NK-92 (cell line): ENCODE measurements around the gene B2M.
"Not testable (repeated sequence)": the region's sequence is repeated elsewhere in the genome, so short reads cannot be mapped to it uniquely, and the experiment has no call there.

ENCODE experiments used
- DNase-seq: peaks from one replicate; lab custom pipeline; 2025; ENCODE audit not compliant: unreplicated experiment; lab: John Stamatoyannopoulos, UW

B2M gene

GRCh38 chr15:44720460-44721176, 9.3 kb downstream of the B2M start:
- no peak for DNase-seq

GRCh38 chr15:44722011-44722410, 10.7 kb downstream of the B2M start:
- DNase-seq, result no peak

- DNase-seq, result no peak
These were observed 14.8 kb downstream of the B2M start for GRCh38 chr15:44726136-44726535.

- no peak for DNase-seq
These were observed 15.5 kb downstream of the B2M start for GRCh38 chr15:44726568-44727484.

- DNase-seq, result no peak
These were observed 16.3 kb downstream of the B2M start for GRCh38 chr15:44727485-44728231.

GRCh38 chr15:44728232-44728575, 16.9 kb downstream of the B2M start:
- not testable (repeated sequence) for DNase-seq

GRCh38 chr15:44728576-44729407, 17.5 kb downstream of the B2M start:
- DNase-seq, result peak; percentile 81

- no peak for DNase-seq
These were observed 18.3 kb downstream of the B2M start for GRCh38 chr15:44729408-44730127.

DNA sequence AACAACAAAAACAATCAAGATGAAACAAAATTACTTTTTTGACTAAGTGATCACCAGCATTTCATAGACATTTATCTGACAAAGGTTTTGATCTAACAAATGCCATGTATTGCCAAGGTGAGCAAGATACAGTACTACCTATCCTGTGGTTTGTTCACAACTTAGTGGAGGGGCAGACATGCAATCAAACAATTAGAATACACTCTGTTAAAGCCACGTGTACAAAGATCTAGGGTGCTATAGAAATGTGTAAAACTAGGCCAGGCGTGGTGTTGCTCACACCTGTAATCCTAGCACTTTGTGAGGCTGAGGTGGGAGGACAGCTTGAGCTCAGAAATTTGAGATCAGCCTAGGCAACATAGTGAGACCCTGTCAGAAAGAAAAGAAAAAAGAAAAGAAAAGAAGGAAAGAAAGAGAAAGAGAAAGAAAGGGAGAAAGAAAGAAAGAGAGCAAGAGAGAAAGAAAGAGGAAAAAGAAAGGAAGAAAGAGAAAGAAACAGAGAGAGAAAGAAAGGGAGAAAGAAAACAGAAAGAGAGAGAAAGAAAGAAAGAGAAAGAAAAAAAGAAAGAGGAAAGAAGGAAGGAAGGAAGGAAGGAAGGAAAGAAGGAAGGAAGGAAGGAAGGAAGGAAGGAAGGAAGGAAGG, 23.6 kb downstream of the B2M start:
- DNase-seq, result no peak

DNA sequence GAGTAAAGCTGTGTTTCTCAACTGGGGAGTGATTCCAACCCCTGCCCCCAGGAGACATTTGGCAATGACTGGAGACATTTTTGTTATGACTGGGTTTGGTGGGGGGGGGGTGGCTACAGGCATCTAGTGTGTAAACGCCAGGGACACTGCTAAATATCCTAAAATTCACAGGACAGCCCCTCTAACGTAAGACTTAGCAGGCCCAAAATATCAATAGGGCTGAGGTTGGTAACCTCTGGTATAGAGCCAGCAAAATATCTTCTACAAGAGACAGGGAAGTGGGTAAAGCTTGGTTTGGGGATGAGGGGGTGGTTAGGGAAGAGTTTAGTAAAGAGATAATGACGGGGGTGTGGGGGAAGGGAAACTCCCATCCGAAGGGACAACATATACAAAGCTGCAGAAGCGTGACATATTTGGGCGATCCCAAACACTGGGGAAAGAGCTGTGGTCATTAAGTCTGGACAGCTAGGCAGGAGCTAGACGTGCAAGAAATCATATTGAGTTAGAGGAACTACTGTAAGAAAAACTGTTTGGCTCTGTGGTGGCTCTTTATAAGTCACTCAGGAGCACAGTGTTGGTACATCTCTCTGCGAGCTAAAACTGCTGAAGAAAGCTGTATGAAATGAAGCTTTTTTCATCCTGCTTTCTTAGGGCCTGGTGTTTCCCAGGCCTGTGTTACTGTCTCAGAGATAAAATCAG, 24.3 kb downstream of the B2M start:
- no peak for DNase-seq

DNA sequence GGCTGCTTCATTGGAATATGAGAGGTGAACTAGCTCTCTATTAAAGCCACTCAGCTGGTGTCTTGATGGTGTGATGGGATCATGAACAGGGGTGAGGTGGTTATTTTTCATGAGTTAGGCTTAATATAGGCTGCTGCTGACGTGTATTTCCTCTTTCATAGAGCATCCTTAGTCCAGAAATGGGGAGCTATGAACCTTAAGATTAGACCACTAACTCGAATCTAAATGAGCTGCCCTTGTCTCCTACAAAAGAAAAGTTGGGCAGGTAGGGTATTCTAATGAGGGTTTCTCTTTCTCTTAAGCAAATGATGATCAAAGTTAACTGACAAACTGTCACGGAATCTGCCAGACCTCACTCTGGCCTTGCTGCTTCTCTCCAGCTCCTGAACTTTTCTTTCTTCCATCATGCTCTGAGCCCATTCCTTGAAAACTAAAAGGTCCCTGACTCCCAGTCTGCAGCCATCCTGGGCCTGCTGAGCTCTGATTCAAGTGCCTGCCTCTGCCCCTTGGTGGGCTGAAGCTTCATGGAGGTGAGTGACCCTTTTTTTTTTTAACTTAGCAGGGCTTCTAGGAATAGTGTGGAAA, 25.0 kb downstream of the B2M start, which contains the start of gene TRIM69:
TRIM69 (plus strand) TSS at position 348 of the 585 bp plus-strand sequence; CDS start at position 525, 177 bp downstream.
- no peak for DNase-seq

- DNase-seq, result no peak
These were observed 27.1 kb downstream of the B2M start for GRCh38 chr15:44738340-44738984.

DNA sequence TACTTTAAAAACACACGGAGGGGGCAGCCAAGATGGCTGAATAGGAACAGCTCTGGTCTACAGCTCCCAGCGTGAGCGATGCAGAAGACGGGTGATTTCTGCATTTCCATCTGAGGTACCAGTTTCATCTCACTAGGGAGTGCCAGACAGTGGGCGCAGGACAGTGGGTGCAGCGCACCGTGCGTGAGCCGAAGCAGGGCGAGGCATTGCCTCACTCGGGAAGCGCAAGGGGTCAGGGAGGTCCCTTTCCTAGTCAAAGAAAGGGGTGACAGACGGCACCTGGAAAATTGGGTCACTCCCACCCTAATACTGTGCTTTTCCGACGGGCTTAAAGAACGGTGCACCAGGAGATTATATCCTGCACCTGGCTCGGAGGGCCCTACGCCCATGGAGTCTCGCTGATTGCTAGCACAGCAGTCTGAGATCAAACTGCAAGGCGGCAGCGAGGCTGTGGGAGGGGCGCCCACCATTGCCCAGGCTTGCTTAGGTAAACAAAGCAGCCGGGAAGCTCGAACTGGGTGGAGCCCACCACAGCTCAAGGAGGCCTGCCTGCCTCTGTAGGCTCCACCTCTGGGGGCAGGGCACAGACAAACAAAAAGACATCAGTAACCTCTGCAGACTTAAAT, 28.0 kb downstream of the B2M start:
- not testable (repeated sequence) for DNase-seq

- not testable (repeated sequence) for DNase-seq
These were observed 32.1 kb downstream of the B2M start for GRCh38 chr15:44743454-44743853.

DNA sequence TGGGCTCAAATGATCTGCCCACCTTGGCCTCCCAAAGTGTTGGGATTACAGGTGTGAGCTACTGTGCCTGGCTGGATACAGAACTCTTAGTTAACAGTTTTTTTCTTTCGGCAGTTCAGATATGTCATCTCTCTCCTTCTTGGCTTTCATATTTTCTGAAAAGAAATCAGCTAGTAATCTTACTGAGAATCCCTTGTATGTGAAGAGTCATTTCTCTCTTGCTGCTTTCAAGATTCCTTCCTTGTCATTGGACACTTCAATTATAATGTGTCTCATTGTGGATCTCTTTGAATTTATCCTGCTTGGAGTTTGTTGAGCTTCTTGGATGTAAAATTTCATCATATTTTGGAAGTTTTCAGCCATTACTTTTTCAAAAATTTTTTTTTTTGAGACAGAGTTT, 42.0 kb downstream of the B2M start:
- DNase-seq, result no peak

GRCh38 chr15:44763187-44763586, 51.9 kb downstream of the B2M start:
- DNase-seq, result no peak

GRCh38 chr15:44763848-44764247, 52.5 kb downstream of the B2M start:
- DNase-seq, result no peak

- DNase-seq, result no peak
These were observed 53.7 kb downstream of the B2M start for GRCh38 chr15:44765036-44765435.
